RWPE2 (cell line): Measurements from ENCODE around the gene GAREM1.

Experiments used
- ATAC-seq: fragments of 200-7000 bp; cut with Tn5 transposase; 3 replicates; pipeline ENCODE4 v1.9.1; 2021; ENCODE audit warnings: low read depth
- DNase-seq: peaks from one replicate; pipeline ENCODE4 v3.0.0-alpha.2; 2020; ENCODE audit warnings: low spot score
- H3K27ac ChIP-seq: fragments of 450-650 bp; 2 replicates; pipeline ENCODE4 v1.5.1; 2017; ENCODE audit warnings: mild to moderate bottlenecking; ENCODE audit not compliant: poor library complexity, severe bottlenecking
- H3K27me3 ChIP-seq: fragments of 250-450 bp; sonication (Bioruptor Pico); 2 replicates; pipeline ENCODE4 v1.5.1; 2021; ENCODE audit warnings: mild to moderate bottlenecking, moderate library complexity; ENCODE audit not compliant: insufficient read depth, poor library complexity, severe bottlenecking
- H3K36me3 ChIP-seq: fragments of 250-450 bp; sonication (Bioruptor Pico); 2 replicates; pipeline ENCODE4 v1.5.1; 2020; ENCODE audit warnings: low read depth, mild to moderate bottlenecking, moderate library complexity
- H3K4me1 ChIP-seq: fragments of 250-450 bp; sonication (Bioruptor Pico); 2 replicates; pipeline ENCODE4 v1.5.1; 2021; ENCODE audit warnings: mild to moderate bottlenecking, moderate library complexity; ENCODE audit not compliant: insufficient read depth, poor library complexity, severe bottlenecking
- H3K4me3 ChIP-seq: fragments of 250-450 bp; sonication (Bioruptor Pico); 2 replicates; pipeline ENCODE4 v1.5.1; 2021; ENCODE audit warnings: mild to moderate bottlenecking, moderate library complexity; ENCODE audit not compliant: severe bottlenecking
- H3K9me3 ChIP-seq: fragments of 250-450 bp; sonication (Bioruptor Pico); 2 replicates; pipeline ENCODE4 v1.5.1; 2021; ENCODE audit warnings: mild to moderate bottlenecking, moderate library complexity; ENCODE audit not compliant: severe bottlenecking
- CTCF ChIP-seq: fragments of 450-650 bp; IDR thresholded peaks from one replicate; pipeline ENCODE4 v1.5.1; 2017; ENCODE audit warnings: mild to moderate bottlenecking, moderate library complexity; ENCODE audit not compliant: poor library complexity, severe bottlenecking

The GAREM1 gene

GRCh38 chr18:32284284-32284683, 186.4 kb downstream of the GAREM1 start:
- DNase-seq: no peak
- H3K4me1 ChIP-seq: no peaks in the 10 kb centered on the region
- ATAC-seq: no peak
- H3K9me3 ChIP-seq: no peaks in the 10 kb centered on the region
- H3K27me3 ChIP-seq: no peaks in the 10 kb centered on the region
- H3K4me3 ChIP-seq: no peak overlapping the region
- H3K36me3 ChIP-seq: no peaks in the 10 kb centered on the region
- no peak overlapping the region for H3K27ac ChIP-seq
- no peak for TF ChIP-seq CTCF

- H3K36me3 ChIP-seq: no peaks in the 10 kb centered on the region
- H3K27ac ChIP-seq: no peak overlapping the region
- ATAC-seq (peak; percentile 40; the same call in 1 of the 3 replicates), DNase-seq (no peak)
- no peak for TF ChIP-seq CTCF
- no peaks in the 10 kb centered on the region for H3K9me3 ChIP-seq
- no peaks in the 10 kb centered on the region for H3K27me3 ChIP-seq
- no peaks in the 10 kb centered on the region for H3K4me1 ChIP-seq
- no peak overlapping the region for H3K4me3 ChIP-seq
These were observed 189.8 kb downstream of the GAREM1 start for GRCh38 chr18:32280911-32281310.

- H3K4me3 ChIP-seq: no peak overlapping the region
- no peaks in the 10 kb centered on the region for H3K4me1 ChIP-seq
- TF ChIP-seq CTCF: no peak
- no peaks in the 10 kb centered on the region for H3K27me3 ChIP-seq
- no peak overlapping the region for H3K27ac ChIP-seq
- no peaks in the 10 kb centered on the region for H3K36me3 ChIP-seq
- H3K9me3 ChIP-seq: no peaks in the 10 kb centered on the region
- ATAC-seq (no peak), DNase-seq (no peak)
These were observed 190.4 kb downstream of the GAREM1 start for GRCh38 chr18:32280188-32280783.

- H3K9me3 ChIP-seq: no peaks in the 10 kb centered on the region
These were observed 192.4 kb downstream of the GAREM1 start for GRCh38 chr18:32278177-32278799.

More at GRCh38 chr18:32278177-32278799, 192.4 kb downstream of the GAREM1 start:
- DNase-seq (no peak), ATAC-seq (no peak)
- Histone ChIP-seq H3K27me3 (no peaks in the 10 kb centered on the region), H3K4me3 (no peak overlapping the region), H3K4me1 (no peaks in the 10 kb centered on the region), H3K36me3 (no peaks in the 10 kb centered on the region), H3K27ac (no peak overlapping the region)
- TF ChIP-seq CTCF: no peak
